K562 (cell line): ENCODE data around the gene UBE2O.

Source experiments
- CBFB ChIP-seq: sonication (generic); formaldehyde crosslinking; IDR thresholded peaks from 2 replicates; pipeline ENCODE4 v1.4.0; 2020; ENCODE audit warnings: mild to moderate bottlenecking, missing genetic modification reagents
- IRF1 ChIP-seq: sonication (generic); formaldehyde crosslinking; IDR thresholded peaks from 2 replicates; pipeline ENCODE4 v1.8.0; 2022; ENCODE audit warnings: missing genetic modification reagents, mild to moderate bottlenecking, borderline replicate concordance
- NRF1 ChIP-seq, 2 experiments: fragments of 450-650 bp; IDR thresholded peaks in 1 of 2; conservative IDR thresholded peaks in 1 of 2; 2 replicates each; pipeline ENCODE4 v1.6.1; 2014; ENCODE audit warnings: mild to moderate bottlenecking in 2 of 2
- PRDM10 ChIP-seq: fragments of 450-650 bp; IDR thresholded peaks from 2 replicates; pipeline ENCODE4 v1.6.1; 2018; ENCODE audit not compliant: partially characterized antibody
- TEAD2 ChIP-seq: fragments of 450-650 bp; IDR thresholded peaks from 2 replicates; pipeline ENCODE4 v1.6.1; 2016; ENCODE audit warnings: missing genetic modification characterization, control low read depth, missing compliant biosample characterization
- ZNF274 ChIP-seq: IDR thresholded peaks from 2 replicates; pipeline ENCODE4 v1.6.1; 2011; ENCODE audit warnings: low read depth, mild to moderate bottlenecking, low read length, moderate library complexity, borderline replicate concordance
- ZNF436 ChIP-seq: fragments of 250-450, 450-650 bp; sonication (Bioruptor Pico); formaldehyde crosslinking; IDR thresholded peaks from 2 replicates; pipeline ENCODE4 v1.7.0; 2020; ENCODE audit warnings: mild to moderate bottlenecking
- ZNF778 ChIP-seq: fragments of 450-650 bp; formaldehyde crosslinking; IDR thresholded peaks from 2 replicates; pipeline ENCODE4 v1.4.0; 2020; ENCODE audit warnings: mild to moderate bottlenecking, moderate library complexity
- ZNF785 ChIP-seq: fragments of 250-450 bp; sonication (Bioruptor Pico); IDR thresholded peaks from 2 replicates; pipeline ENCODE4 v1.4.0; 2020; ENCODE audit warnings: mild to moderate bottlenecking

- TF ChIP-seq CBFB (CRISPR knock-in tag) = no peak
- TF ChIP-seq ZNF436 (CRISPR knock-in tag) = no peak
- TF ChIP-seq IRF1 (CRISPR knock-in tag) = no peak
- no peak for TF ChIP-seq ZNF778 (CRISPR knock-in tag)
- no peak for TF ChIP-seq PRDM10
- no peak for TF ChIP-seq NRF1 (conservative IDR thresholded peaks at IDR 0.05 in 1 of 2, IDR thresholded peaks at IDR 0.05 in 1 of 2)
- no peak for TF ChIP-seq TEAD2
- TF ChIP-seq ZNF785 (CRISPR knock-in tag) = no peak
- TF ChIP-seq ZNF274 = no peak
Measured at GRCh38 chr17:76398523-76399174, 54.3 kb downstream of the UBE2O start.
